Gastroesophageal sphincter (tissue), 3 donors: Measurements from ENCODE around the gene OR52E5.

Source experiments
- CTCF ChIP-seq, 4 experiments: fragments of 200-600 bp in 2 of 4; fragments of 450-650 bp in 2 of 4; sonication (generic) in 1 of 4; IDR thresholded peaks; one replicate each; pipeline ENCODE4 v1.5.1; 2017 to 2019; ENCODE audit warnings: antibody characterized with exemption in 4 of 4, mild to moderate bottlenecking in 2 of 4, moderate library complexity in 2 of 4
- POLR2A ChIP-seq, 2 donors: fragments of 450-650 bp; IDR thresholded peaks; one replicate each; pipeline ENCODE4 v1.6.1; 2017; ENCODE audit warnings: antibody characterized with exemption in 2 of 2, mild to moderate bottlenecking in 2 of 2, moderate library complexity in 1 of 2
- POLR2AphosphoS5 ChIP-seq: sonication (generic); formaldehyde crosslinking; IDR thresholded peaks from one replicate; pipeline ENCODE4 v1.6.1; 2017; ENCODE audit warnings: antibody characterized with exemption

- TF ChIP-seq POLR2AphosphoS5 (no peak), CTCF (IDR thresholded peaks at IDR 0.05) (no peak), POLR2A (IDR thresholded peaks at IDR 0.05) (no peak)
Observed at GRCh38 chr11:5847711-5848110, 45.3 kb upstream of the OR52E5 start.
